Measurements from ENCODE around the gene MYBPH. TPM values are rescaled to one million over a fixed set of nuclear protein-coding genes. Genes with fewer than 3 reads are reported as not detected.

Gene MYBPH
- total RNA-seq, 2 donors from 2014 or later = not detected

- intact Hi-C loops (cut with DNase I) = no loop called here
- TF ChIP-seq CTCF (IDR thresholded peaks at IDR 0.05) = no peak
- H3K9me3 ChIP-seq = no peaks in the 10 kb centered on the region
- no peaks in the 10 kb centered on the region for H3K27me3 ChIP-seq
- no peak overlapping the region for H3K4me3 ChIP-seq
- no peak overlapping the region for H3K9ac ChIP-seq (ENCODE audit: low read depth in 2 of 2, low read length in 2 of 2)
- H3K36me3 ChIP-seq = no peaks in the 10 kb centered on the region
- H3K27ac ChIP-seq = no peak overlapping the region
- no peaks in the 10 kb centered on the region for H3K4me1 ChIP-seq
- DNase-seq = no peak
Observed at GRCh38 chr1:203178821-203179666, 3.4 kb upstream of the MYBPH start.

- Histone ChIP-seq H3K9me3 (no peaks in the 10 kb centered on the region), H3K27ac (no peak overlapping the region), H3K4me3 (no peak overlapping the region), H3K9ac (ENCODE audit: low read depth in 2 of 2, low read length in 2 of 2) (no peak overlapping the region), H3K27me3 (no peaks in the 10 kb centered on the region), H3K36me3 (no peaks in the 10 kb centered on the region), H3K4me1 (no peaks in the 10 kb centered on the region)
- intact Hi-C loops (cut with DNase I) = no loop called here
- no peak for TF ChIP-seq CTCF (IDR thresholded peaks at IDR 0.05)
- DNase-seq = no peak
Observed at GRCh38 chr1:203178083-203178482, 2.5 kb upstream of the MYBPH start.

- no peak overlapping the region for H3K9ac ChIP-seq (ENCODE audit: low read depth in 2 of 2, low read length in 2 of 2)
- no peaks in the 10 kb centered on the region for H3K27me3 ChIP-seq
- no peak for DNase-seq
- H3K4me1 ChIP-seq = no peaks in the 10 kb centered on the region
- TF ChIP-seq CTCF (IDR thresholded peaks at IDR 0.05) = no peak
- H3K27ac ChIP-seq = no peak overlapping the region
- no peaks in the 10 kb centered on the region for H3K36me3 ChIP-seq
- intact Hi-C loops (cut with DNase I) = no loop called here
- H3K9me3 ChIP-seq = no peaks in the 10 kb centered on the region
- H3K4me3 ChIP-seq = no peak overlapping the region
Observed at GRCh38 chr1:203177470-203178039, 1.9 kb upstream of the MYBPH start.

- Histone ChIP-seq H3K9me3 (no peaks in the 10 kb centered on the region), H3K9ac (ENCODE audit: low read depth in 2 of 2, low read length in 2 of 2) (no peak overlapping the region), H3K27ac (no peak overlapping the region), H3K4me1 (no peaks in the 10 kb centered on the region), H3K4me3 (no peak overlapping the region), H3K36me3 (no peaks in the 10 kb centered on the region), H3K27me3 (no peaks in the 10 kb centered on the region)
- TF ChIP-seq CTCF (IDR thresholded peaks at IDR 0.05) = no peak
- intact Hi-C loops (cut with DNase I) = no loop called here
- no peak for DNase-seq
Observed at GRCh38 chr1:203177036-203177405, 1.4 kb upstream of the MYBPH start.

GRCh38 chr1:203176273-203177035 is 828 bp upstream of the MYBPH start:
- Histone ChIP-seq H3K27ac (no peak overlapping the region), H3K36me3 (no peaks in the 10 kb centered on the region), H3K9ac (ENCODE audit: low read depth in 2 of 2, low read length in 2 of 2) (no peak overlapping the region), H3K4me3 (no peak overlapping the region), H3K9me3 (no peaks in the 10 kb centered on the region), H3K4me1 (no peaks in the 10 kb centered on the region), H3K27me3 (no peaks in the 10 kb centered on the region)
- DNase-seq = no peak
- intact Hi-C loops (cut with DNase I) = no loop called here
- TF ChIP-seq CTCF (IDR thresholded peaks at IDR 0.05) = no peak
